CD4-positive, alpha-beta T cell treated with Interferon alpha-2 for 1 hour (primary cell): ENCODE measurements around the gene EEIG1.

Source experiments
- DNase-seq, 2 donors: peaks; one replicate each; pipeline ENCODE4 v3.0.0-alpha.2; 2020 to 2022

EEIG1 gene

DNA sequence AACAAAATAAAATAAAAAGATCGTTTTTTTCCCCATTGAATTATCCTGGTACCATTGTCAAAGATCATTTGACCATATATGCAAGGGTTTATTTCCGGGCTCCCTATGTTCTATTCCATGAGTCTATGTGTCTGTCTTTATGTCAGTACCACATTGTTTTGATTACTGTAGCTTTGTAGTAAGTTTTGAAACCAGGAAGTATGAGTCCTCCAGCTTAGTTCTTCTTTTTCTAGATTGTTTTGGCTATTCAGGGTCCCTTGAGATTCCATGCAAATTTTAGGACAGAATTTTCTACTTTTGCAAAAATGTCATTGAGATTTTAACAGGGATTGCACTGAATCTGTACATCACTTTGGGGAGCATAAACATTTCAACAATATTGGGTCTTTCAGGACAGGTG, 18.7 kb upstream of the EEIG1 start:
- no peak for DNase-seq

DNA sequence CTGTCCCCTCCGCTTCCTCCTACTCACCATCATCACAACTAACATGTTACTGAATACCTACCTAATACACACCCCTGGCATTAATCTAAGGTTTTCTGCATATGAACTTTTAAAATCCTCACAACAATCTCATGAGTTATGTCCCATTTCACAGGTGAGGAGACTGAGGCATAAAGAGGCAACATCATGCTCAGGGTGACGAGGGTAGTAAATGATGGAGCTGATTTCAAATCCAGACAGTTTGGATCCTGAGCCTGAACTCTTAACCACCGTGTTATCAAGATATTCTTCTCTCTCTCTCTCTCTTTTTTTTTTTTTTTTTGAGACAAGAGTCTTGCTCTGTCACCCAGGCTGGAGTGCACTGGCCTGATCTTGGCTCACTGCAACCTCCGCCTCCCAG, 12.9 kb upstream of the EEIG1 start:
- no peak for DNase-seq

- no peak for DNase-seq
Observed at GRCh38 chr9:127991757-127992274, 11.0 kb upstream of the EEIG1 start.

GRCh38 chr9:127991017-127991756, 10.4 kb upstream of the EEIG1 start:
- DNase-seq = no peak

DNA sequence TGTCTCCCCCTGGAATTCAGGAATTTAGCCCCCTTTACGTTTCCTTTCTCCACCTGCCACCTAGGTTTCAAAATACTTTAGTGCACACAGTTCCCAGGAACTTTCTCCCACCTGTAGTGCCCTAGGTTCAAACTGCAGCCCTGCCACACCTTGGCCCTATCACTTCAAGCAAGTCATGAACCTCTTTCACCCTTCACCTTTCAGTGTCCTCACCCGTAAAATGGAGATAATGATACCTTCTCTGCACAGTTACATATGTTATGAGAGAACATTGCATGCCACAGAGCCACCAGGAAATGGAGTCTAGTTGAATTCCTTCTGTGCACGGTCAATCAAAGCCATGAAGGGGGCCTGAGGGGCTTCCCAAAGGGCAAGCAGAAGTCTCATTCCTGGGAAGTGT, 9.8 kb upstream of the EEIG1 start:
- DNase-seq = no peak

- no peak for DNase-seq
Observed at GRCh38 chr9:127989094-127989493, 8.3 kb upstream of the EEIG1 start.

- DNase-seq = no peak
Observed at GRCh38 chr9:127987103-127987614, 6.4 kb upstream of the EEIG1 start.

DNA sequence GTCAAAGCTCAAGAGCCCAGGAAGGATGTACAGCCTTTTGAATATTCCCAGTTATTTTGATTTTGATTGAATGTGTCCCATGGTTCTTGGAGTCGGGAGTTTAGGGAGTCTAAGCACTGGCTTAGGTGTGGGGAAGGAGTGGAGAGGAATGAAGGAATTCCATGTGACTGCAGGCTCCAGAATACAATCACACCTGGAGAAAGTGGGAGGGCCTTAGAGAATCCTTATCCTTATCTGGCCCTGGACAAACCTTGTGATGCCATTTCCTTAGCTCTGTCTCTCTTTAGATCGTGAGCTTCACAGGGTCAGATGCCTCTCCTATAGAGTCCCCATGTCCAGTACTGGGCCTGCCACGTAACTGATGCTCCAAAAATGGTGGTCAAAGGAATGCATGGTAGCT, 4.2 kb upstream of the EEIG1 start:
- no peak for DNase-seq

DNA sequence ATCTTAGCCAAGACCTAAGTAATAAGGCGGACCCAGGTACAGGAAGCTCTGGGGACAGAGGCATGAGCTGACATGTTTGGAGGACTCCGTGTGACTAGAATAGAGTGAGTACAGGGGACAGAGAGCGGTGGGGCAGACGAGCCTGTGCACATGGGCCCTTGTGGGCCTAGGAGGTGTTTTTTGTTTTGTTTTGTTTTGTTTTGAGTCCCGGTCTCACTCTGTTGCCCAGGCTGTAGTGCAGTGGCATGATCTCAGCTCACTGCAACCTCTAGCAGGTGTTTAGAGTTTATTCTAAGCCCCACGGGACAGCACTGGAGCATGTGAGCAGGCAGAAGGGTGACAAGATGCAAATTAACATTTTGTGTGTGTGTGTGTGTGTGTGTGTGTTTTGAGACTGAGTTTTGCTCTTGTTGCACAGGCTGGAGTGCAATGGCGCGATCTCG, 3.1 kb upstream of the EEIG1 start:
- peak in 1 of 2 donors; percentile 75 for DNase-seq

DNA sequence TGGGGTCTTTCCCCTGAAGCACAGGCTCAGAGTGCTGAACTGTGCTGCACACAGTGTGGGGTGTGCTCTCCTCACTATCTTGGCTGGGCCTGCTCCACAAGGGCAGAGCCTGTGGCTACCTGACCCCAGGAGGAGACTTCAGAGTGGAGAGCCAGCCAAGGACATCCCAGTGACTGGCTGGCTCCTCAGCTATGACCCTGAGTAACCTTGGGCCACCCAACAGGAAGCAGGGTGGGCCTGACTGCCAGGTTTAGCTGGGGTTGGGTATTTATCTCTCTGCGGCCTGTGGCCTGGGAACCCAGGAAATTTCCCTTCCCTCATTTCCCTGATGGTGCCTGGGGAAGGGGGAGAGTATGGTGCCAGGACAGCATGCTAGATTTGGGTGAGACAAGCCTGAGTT, 2.1 kb upstream of the EEIG1 start:
- DNase-seq = no peak

GRCh38 chr9:127981559-127982121, 851 bp upstream of the EEIG1 start:
- DNase-seq = no peak

- DNase-seq = peak; percentile 48 to 67
Observed at GRCh38 chr9:127980060-127980705, 606 bp downstream of the EEIG1 start.

DNA sequence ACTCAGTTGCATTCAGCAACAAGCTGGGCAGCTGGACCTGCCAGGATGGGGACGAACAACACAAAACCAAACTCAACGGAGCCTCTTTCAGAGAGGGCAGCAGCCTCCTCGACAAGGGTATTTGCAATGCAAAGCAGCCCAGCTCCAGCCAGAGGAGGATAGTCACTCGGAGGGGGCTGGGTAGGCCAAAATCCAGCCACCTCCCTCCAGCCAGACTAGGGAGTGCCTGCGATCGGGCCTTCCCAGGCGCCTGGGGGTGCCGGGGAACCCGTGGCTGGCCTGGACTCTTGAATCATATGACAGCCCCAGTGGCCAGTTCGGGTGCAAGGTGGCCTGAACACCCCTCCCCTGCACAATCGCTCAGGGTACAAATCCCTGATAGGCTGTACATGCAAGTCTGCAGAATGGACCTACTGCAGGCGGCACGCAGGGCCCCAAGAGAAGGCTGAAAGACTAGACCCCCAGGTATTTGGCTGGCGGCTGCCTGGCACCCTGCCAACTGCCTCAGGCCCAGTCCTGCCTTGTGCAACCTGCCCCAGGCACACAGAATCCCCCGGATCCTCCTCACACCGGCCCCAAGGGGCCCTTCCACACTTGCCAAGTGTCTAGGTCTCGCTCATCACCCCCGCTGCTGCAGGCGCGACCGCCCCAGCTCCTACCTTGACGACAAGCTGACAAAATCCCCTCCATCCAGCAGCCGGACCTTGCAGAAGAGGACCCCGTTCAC, 1.3 kb downstream of the EEIG1 start:
- DNase-seq = no peak

DNA sequence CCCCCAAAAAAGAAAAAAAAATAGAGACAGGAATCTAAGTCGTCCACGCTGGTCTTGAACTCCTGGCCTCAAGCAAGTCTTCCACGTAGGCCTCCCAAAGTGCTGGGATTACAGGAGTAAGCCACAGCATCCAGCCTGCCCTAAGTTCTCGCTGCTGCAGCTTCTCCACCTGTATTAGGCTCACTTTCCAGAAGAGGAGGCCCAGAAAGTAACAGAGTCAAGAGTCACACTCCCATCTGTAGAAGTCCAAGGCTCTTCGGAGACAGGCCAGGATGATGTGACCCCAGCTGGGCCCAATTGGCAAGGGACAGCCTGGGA, 1.8 kb downstream of the EEIG1 start:
- no peak for DNase-seq

DNA sequence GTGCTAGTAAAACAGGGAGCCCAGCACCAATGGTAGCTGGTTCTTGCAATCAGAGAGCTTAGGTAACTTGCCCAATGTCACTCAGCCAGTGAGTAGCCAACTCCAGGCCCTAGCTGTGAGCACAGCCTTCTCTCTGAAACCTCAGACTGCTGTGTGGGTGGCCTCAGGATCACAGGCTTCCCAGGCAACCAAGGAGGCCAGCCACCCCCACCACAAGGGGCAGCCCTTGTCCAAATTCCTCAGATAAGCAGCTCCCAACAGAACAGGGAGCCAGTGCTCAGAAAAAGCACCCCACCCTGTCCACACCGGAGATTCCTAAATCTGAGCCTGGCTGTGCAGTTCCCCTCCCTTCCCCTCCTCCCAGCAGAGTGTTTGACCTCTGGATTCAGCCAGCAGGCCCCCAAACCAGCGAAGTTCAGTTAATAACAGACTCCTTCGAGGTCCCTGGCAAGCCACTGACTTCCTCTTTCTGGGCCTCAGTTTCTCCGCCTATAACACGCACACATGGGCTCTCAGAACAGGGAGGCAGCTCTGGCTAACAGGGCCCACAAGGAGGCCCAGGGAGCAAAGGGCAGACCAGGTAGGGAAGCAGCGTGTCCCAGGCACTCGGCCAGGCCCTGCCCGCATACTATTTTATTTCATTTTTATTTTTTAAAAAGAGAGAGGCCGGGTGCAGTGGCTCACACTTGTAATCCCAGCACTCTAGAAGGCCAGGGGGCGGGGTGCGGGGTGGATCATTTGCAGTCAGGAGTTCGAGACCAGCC, 2.7 kb downstream of the EEIG1 start:
- no peak for DNase-seq

DNA sequence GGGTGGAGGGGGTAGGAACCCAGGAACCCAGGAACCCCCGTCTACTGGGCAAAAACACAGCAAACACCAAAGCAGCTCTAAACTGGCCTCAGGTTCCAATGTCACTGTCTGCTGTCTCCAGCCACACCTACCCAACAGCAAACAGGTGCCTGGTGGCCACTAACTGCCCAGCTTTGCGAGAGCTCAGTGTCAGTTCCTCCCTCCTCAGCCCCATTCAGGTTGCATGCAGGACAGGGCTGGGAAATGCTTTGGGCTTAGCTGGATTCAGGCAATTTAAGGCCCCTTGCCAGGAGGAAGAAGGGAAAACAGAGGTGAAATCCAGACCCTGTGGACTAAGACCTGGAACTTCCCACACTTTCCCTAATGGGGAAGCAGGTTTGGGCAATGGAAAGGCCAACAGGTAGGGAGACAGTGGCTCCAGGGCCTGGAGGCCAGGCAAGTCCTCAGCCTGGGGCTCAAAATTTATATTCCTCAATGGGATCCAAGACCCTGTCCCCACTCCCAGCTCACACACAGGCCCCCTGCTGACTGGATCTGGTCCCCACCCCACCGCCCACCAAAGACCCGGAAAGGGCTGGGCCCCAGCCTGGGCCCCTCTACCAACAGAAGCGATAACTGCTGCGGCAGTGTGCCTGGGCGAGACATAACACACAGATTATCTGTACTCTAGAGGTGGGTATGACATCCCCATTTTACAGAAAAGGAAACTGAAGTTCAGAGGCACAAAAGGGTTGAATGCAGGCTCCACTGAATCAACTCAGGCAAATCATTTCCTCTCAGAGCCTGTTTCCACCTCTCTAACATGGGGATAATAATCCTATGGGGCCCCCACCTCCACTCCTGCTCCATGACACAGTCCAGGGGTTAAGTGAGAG, 3.5 kb downstream of the EEIG1 start:
- DNase-seq = no peak

DNA sequence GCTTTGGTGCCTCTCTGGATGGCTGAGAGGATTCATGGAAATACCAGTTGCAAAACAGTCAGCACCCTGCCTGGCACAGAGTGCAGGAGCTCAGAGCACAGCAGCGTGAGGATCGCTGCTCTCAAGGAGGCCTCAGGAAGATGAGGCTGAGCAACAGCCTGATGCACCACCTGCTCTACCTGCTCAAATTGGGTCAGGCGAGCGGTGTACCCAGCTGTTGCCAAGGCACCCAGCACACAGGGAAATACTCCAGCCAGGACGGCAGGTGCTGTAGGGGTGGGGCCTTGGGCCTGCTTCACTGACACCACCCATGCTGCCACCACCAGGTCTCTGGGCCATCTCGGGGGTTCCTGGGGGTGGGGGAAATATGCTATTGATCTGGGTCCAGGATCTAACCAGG, 4.3 kb downstream of the EEIG1 start:
- peak in 1 of 2 donors; percentile 65 for DNase-seq

DNA sequence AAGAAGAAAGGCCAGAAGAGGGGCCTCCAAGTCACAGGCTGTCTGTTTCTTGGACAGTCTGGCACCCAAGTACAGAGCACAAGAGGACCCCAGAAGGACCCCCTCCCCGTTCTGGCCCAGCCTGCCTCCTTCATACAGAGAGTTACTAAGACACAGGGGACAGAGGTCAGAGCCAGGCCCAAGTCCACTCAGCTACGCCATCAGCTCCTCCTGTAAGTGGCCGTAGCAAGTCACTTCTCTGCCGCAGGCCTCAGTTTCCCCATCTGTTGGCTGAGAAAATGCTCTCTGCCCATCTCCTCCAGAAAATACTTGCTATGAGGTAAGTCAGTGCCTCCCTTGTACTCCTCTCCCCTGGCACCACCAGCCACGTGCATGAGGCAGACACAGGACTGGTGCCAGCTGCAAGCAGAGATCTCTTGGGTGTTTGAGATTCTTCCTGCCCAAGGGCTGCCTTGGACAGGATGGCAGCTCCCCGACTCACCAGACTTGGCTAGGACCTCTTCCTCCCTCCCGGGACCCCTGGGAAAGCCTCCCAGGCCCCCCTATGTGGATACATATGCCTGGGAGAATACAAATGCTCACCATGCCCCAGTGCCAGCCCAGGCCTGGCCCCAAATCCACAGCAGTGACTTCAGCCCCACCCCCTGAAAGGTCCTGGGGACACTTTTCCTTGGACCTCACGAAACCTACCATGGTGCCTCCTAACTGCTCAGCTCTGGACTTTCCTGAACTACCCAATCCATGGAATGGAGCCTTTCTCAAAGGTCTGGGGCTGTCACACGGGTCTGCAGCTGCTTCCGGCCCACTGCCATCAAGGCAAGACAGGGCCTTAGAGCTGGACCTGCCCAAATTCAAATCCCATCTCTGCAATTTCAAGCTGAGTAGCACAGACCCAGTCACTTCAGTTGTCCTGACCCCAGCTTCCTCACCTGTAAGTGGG, 5.1 kb downstream of the EEIG1 start:
- no peak for DNase-seq

- DNase-seq = no peak
Observed at GRCh38 chr9:127974769-127975261, 6.0 kb downstream of the EEIG1 start.
